Stimulated activated CD4-positive, alpha-beta T cell treated with anti-CD3 and anti-CD28 coated beads, TNF-alpha, amount 100 ng/mL, for 24 hours (primary cell): ENCODE measurements around the gene DYNLT2.

Experiments
- DNase-seq, 3 experiments: peaks; one replicate each; pipeline ENCODE4 v3.0.0-alpha.2; 2020; ENCODE audit warnings: low read depth in 3 of 3

DYNLT2 gene

GRCh38 chr6:169751242-169752073, at the start of gene DYNLT2, which contains the start of gene ERMARD:
TSS of gene DYNLT2 (minus strand) at chr6:169751572. CDS start at chr6:169751458, 114 bp downstream.
TSS of gene ERMARD (plus strand) at chr6:169751622. CDS start at chr6:169751658, 36 bp downstream.
- DNase-seq, result peak; percentile 84 to 93 (median 92)

GRCh38 chr6:169800668-169801395, 49.5 kb upstream of the DYNLT2 start:
- DNase-seq, result no peak

- no peak for DNase-seq
Measured at GRCh38 chr6:169800116-169800667, 48.8 kb upstream of the DYNLT2 start.

DNA sequence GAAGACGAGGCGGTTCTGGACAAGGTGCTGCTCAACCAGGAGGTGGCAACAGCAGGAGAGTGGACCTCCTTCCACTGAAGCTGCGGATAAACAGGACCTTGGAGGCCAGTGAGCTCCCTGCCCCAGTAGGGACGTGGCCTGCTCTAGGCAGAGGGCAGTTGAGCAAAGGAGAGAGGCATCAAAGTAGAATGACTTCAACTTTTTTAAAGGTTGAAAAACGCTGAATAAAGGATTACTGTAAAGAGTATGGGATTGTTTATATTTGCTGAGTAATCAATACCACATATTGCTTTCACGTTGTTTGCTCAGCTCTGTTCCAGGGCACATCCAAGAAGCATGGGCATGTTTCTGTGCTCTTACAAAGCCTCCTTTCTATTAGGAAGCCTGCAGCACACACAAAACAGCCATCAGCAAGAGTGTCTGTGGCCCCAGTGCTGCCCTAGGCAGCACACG, 48.1 kb upstream of the DYNLT2 start:
- no peak for DNase-seq

DNA sequence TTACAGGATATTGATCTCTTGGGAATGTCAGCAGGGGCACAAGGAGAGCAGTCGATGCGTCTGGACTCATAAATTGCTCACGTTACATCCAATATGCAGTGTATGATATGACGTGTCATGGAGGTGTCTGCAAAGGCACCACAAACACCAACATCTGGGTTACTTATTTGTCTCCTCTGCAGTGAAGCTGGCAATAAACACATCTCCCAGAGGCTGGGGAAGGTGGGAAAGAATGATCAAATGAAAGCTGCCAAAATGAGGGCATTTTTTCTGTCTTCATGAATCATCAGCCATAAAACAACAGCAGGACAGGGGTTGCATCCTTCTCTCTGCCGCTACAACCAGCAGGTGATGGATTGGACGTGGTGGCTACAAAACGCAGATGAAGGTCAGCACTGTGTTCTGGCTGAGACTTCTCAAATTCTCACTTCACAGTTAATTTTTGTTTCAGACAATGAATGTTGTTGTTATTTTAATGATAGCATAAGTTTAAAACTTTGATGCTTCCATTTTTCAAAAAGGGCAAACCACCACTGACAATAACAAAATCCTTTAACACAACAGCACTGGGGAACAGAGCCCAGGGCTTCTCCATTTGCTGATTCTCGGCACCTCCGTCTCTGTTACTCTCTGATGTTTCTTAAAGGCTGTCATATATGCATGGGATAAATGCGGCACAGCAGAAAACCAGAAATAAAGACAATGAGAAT, 47.5 kb upstream of the DYNLT2 start:
- no peak for DNase-seq

DNA sequence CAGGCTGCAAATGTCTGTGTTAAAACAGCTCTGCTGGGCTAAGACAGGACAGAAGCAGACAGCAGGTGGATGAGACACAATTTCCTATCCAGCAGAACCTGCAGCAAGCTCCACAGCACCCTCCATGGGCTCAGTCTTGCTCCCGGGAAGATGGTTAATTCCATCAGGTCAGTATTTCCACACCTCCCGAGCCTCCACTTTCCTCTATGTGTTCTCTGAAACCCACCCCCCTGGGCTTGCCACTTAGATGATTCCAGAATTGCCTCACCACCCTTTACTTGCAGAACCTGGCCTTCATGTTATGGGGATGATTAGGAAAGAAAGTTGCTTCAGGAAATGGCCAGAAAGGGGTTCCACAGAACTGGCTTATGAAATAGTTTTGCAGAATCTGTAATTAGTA, 43.8 kb upstream of the DYNLT2 start:
- no peak for DNase-seq

DNA sequence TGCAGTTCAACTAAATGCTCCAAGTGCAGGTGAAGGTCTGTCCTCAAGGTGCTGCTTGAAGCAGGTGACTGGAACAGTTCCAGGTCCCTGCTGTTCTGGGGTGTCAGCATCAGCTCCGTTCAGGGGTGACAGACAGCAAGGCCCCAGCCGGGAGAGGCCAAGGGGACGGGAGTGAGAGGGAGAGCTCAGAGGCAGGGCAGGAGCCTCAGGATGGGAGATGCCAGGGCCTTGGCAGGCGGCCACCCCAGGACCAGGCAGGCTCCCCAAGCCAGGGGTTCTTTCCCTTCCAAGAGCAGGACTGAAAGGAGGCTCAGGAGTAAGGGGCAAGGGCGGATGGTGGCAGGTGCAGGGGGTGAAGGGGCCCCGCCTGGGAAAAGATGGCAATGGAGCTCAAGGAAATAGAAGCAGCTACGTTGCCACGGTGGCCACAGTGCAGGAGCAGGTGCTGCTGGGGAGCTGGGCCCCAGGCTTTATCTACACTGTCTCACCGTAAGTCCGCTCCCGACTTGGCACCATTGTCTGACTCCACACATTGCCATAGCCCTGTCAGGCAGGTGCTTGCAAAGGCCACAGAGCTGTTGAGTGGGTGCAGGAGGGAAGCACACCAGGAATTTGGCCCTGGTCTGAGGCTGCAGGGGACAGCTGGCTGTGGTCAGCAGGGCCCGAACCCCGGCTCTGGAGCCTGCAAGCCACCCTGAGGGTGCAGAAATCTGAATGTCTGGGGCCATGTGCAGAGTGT, 43.1 kb upstream of the DYNLT2 start:
- no peak for DNase-seq

GRCh38 chr6:169793408-169793807, 42.0 kb upstream of the DYNLT2 start:
- DNase-seq, result no peak

DNA sequence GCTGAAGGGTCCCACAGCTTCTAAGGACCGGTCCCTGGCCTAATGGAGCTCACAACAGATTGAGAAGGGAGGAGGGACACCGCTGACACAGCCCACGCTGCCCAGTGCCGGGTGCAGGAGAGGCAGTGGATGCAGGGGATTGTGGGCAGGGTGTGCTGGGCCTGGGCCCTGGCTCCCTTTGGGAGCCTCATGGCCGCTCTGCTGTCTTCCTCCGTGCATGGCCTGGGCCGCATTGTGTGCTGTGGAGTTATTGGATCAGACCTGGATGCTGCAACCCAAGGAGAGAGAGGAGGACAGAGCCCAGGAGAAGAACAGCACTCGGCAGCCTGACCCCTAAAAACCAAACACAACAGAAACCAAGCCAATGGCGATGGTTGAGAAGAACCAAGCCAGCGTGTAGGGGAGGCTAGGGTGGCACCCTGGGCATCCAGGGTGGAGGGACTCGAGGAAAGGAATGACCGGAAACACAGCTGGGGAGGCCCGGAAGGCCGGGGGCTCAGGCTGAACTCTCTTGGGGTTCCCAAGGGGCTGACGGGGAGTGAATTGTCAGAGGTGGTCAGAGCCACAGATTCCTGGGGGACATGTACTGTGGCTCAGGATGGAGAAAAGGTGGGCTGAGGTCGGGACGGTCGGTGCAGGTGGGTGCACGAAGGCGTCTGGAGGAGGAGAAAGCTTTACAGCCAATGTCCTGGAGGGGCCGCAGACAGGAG, 41.1 kb upstream of the DYNLT2 start:
- no peak for DNase-seq

DNA sequence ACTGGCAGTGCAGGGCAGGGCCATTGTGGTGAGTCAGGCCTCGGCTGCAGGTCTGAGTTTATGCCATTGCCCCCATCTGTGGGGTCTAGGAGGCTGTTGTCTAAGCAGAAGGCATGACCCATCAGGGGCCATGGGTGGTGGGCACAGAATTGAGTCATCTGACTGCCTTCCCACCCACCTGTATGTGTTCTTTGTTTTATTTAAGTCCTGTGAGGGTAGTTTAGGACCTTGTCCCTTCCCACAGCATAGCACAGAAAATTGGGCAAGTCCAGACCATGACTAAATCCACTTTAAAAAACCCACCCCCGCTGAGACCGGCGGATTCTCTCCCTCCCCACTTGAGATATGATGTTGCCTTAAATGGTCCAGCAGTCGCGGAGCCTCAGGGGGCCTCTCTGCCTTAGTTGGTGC, 40.4 kb upstream of the DYNLT2 start:
- no peak for DNase-seq

DNA sequence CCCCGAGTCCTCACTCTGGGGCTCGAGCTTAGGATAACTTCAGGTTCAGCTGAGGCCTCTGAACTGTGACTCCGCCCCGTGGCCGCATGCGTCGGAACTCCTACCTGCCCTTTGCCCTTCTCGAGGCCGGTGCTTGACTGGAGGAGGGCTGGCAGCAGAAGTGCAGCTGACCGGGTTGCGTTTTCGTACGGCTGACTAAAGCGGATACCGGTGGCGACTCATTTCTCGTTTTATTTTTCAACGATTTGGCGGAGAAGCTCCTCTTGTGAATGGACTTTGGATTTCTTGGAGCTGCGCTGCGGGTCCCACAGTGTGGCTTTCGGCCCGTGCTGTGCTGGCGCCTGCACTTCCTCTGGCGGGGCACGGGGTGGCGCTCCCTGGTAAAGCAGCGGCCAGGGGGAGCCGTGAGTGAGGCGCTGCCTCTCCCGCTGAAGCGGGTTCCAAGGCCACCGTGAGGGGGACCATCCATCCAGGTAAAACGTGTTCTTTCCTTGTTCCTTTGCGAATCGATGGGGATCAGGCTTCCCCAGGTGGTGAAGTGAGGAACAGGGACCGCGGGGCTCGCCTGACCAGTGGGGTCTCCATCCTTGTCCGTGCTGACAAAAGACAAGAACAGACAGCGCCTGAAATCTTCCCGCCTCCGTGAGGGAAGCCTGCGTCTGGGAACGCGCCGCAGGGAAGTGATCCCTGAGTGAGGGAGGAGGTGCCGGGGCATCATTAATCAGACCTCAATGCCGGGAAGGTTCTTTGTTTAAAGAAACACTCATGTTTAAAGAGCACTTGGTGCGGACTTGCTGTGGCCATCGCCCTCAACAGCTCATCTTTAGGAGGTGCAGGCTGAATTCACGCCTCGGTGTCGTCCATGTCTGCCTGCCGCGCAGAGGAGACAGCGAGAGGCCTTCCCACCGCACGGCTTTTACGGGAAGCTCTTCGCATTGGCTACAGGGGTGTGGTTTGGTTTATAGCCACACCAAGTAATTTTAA, 38.9 kb upstream of the DYNLT2 start:
- peak; percentile 56 to 67 (median 63) for DNase-seq

DNA sequence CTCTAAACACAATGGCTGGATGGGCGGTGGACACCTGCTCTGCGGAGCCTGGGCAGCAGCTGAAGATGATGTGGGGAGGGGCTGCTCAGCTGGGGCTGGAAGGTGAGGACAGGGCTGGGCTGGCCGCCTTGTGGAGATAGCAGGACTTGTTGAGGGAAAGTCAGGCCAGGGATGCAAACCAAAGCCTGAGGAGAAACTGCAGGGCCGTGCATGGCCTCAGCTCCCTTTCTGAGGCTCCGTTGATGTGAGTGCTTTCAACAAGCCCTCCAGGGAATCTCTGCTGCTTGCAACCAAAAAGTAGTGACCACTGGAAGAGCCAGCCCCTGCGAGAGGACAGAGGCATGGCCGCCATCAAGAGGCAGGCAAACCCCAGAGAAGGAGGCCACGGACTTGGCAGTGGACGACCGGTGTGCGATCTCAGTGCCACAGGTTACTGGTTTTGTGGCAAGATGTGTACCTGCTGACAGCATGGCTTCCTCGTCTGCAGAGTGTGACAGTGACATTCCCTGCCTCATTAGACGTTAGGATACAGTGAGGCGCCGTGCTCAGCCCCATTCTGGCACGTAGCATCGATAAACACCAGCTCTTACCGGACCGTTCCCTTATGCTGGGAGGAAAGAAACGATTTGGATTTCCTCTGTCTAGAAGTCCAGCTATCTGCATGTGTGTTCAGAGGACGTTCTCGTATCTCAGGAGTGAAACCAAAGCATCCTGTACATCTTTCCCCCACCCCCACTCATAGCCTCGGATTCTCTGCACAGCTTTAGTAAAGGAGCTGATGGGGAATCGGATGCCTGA, 38.0 kb upstream of the DYNLT2 start:
- DNase-seq, result no peak

- no peak for DNase-seq
Measured at GRCh38 chr6:169788809-169789145, 37.4 kb upstream of the DYNLT2 start.

DNA sequence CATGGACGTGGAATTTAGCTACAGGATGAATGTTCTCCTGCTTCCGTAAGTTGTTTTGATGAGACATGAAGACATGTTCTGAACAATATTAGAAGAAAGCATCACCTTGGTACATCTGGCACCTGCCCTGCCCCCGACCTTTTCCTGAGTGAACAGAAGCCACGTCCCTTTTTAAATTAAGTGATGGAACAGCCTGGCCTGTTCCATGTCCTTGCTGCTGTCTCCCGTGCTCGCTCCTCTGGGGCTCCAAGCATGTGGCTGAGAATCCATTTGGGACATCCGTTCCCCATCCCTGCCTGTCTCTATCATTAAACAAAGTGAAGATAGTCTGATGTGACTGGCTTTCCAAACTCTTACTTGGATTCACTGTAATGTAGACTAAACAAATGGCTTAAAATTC, 36.4 kb upstream of the DYNLT2 start:
- DNase-seq, result no peak

DNA sequence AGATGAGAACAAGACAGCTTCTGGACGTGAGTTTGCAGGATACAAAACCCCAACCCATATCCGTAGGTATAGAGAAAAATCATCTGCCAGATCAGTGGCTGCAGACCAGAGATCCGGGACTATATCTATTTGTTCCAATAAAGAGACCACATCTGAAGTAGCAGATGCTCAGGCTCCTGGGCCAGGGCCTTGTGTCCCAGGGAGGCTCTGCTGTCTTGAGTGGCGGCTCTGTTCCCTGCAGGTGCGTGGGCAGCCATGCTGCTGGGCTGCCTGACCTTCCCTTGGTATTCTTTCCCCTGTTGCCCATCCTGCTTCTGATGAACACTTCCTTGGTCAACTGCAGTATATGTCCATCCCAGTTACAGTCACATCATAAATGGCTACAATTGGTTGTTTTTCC, 35.0 kb upstream of the DYNLT2 start:
- no peak for DNase-seq

DNA sequence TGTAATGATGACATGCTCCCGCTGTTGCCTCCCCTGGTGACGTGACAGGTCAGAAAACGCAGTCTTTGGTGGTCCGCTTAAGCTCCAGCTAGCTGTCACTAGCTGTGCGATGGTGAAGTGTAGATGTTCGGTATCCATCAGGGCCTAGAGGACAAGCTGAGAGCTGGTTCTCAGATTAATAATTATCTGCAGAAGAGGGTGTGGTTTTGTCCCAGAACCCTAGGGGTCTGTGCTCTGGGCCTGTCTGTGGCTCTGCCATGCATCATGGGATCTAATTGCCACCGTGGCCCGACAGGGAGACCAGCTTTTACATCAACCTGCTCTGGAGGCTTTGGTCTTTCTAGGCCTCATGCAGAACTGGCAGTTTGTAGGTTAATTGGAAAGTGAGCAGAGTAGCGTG, 34.2 kb upstream of the DYNLT2 start:
- DNase-seq, result no peak

GRCh38 chr6:169784821-169785340, 33.5 kb upstream of the DYNLT2 start:
- DNase-seq, result no peak
